ENCODE results near the gene HSD3B1.

Gene HSD3B1

DNA sequence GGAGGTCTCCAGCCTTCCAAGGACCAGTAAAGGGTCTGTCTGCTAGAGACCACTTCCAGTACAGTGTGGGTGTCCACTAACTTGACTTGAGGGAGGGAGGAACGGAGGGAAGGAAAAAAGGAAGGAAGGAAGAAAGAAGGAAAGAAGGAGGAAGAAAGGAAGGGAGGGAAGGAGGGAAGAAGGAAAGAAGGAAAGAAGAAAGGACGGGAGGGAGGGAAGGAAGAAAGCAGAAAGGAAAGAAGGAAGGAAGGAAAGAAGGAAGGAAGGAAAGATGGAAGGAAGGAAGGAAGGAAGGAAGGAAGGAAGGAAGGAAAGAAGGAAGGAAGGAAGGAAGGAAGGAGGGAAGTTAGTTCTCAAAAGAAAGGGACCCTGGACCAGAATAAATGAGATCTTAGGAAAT, 26.8 kb upstream of the HSD3B1 start:
- TF ChIP-seq, protein P1, sequence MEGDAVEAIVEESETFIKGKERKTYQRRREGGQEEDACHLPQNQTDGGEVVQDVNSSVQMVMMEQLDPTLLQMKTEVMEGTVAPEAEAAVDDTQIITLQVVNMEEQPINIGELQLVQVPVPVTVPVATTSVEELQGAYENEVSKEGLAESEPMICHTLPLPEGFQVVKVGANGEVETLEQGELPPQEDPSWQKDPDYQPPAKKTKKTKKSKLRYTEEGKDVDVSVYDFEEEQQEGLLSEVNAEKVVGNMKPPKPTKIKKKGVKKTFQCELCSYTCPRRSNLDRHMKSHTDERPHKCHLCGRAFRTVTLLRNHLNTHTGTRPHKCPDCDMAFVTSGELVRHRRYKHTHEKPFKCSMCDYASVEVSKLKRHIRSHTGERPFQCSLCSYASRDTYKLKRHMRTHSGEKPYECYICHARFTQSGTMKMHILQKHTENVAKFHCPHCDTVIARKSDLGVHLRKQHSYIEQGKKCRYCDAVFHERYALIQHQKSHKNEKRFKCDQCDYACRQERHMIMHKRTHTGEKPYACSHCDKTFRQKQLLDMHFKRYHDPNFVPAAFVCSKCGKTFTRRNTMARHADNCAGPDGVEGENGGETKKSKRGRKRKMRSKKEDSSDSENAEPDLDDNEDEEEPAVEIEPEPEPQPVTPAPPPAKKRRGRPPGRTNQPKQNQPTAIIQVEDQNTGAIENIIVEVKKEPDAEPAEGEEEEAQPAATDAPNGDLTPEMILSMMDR (conservative IDR thresholded peaks at IDR 0.05) = no peak
- no peak overlapping the region for H3K27ac ChIP-seq

DNA sequence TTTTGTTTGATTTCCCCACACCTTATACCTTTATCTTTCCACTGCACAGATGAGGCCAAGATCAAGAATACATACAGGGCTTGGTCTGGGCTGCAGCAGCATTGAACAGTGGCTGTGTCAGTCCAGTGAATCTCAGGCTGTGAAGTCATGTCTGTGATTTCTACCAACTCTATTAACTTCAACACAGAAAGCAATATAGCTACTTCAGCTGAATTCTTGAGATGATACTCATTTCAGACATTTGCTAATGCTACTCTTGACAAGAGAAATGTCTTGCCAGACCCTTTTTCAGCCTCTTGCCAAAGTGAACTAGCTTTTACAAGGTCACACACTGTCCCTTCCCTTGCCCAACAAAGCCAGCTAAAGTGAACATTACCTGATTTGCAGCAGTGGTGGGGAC, 25.1 kb upstream of the HSD3B1 start:
- no peak overlapping the region for H3K27ac ChIP-seq
- TF ChIP-seq, protein P1 (conservative IDR thresholded peaks at IDR 0.05) = no peak

GRCh38 chr1:119482517-119483425, 24.2 kb upstream of the HSD3B1 start:
- no peak overlapping the region for H3K27ac ChIP-seq
- TF ChIP-seq, protein P1 (conservative IDR thresholded peaks at IDR 0.05) = no peak

GRCh38 chr1:119483441-119484200, 23.4 kb upstream of the HSD3B1 start:
- no peak overlapping the region for H3K27ac ChIP-seq
- TF ChIP-seq, protein P1 (conservative IDR thresholded peaks at IDR 0.05) = no peak

DNA sequence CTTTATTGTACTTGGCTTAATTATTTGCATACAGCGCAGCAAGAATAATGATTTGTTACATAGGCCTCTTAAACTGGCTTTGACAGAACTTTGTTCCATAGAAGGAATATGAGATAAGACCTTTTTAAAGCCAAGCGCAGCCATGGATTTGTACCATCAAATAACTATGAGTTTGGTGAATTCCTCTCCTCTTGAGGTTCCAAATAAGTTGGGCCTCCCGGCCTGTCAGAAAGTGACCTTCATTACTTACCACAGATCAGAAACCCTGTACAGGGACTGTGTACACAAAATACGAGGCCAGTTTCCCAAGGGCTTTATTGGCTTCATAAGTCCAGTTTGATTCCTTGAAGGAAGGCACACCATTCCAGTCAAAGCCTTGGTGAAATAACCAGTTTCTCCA, 21.8 kb upstream of the HSD3B1 start:
- no peak overlapping the region; the same call in 1 of the 2 replicates for H3K27ac ChIP-seq

DNA sequence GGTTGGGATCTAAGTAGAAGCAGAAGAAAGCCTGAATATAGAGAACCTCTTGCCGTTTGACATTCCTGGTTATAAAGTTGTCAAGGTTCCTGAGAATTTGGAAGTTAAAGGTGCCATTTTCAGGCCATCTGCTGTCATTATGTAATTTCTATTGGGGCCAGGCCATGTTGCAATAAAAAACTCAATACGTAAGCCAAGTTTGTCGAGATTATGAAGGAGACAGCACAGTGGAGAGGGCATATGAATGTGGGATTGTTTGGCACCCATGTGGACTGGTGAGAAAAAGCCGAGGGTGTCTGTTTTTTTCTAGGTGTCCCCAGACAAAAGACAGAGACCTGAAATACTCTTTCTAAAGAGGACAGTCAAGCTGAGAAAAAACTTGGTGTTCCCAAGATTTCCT, 18.8 kb upstream of the HSD3B1 start:
- TF ChIP-seq, protein P1 (conservative IDR thresholded peaks at IDR 0.05) = no peak
- no peak overlapping the region for H3K27ac ChIP-seq

More for the DNA sequence above, 21.8 kb upstream of the HSD3B1 start:
- TF ChIP-seq, protein P1 (conservative IDR thresholded peaks at IDR 0.05) = no peak

DNA sequence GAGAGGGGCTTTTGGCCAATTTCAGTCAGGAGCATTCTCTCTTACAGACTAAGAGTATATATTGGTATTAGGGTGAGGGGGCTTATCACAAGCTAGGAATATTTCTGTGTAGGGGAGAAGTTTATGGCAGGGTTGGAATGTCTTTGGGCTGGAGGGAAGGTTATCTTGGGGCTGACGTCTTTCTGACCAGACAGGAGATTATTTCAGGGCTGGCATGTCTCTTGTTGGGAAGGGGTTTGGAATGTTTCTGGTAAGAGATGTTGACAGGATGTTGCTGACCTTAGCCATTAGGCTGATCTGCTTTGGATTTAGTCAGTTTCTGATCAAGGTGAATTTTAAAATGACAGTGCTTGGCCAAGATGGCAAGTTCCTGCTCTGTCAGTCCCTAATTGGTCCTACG, 17.8 kb upstream of the HSD3B1 start:
- H3K27ac ChIP-seq = no peak overlapping the region
- TF ChIP-seq, protein P1 (conservative IDR thresholded peaks at IDR 0.05) = no peak

Data from VCaP (cell line).